NT2/D1 (cell line): ENCODE results near the gene CCDC71.

Source experiments
- DNase-seq: peaks from one replicate; pipeline ENCODE4 v3.0.0-alpha.2; 2011; ENCODE audit warnings: low read depth, low spot score
- H3K27me3 ChIP-seq: 2 replicates; pipeline ENCODE4 v1.6.0; 2011; ENCODE audit warnings: mild to moderate bottlenecking; ENCODE audit not compliant: insufficient read length, insufficient read depth
- H3K36me3 ChIP-seq: 2 replicates; pipeline ENCODE4 v1.6.1; 2011; ENCODE audit warnings: mild to moderate bottlenecking, low read length, mixed read lengths; ENCODE audit not compliant: insufficient read depth, insufficient read length
- H3K4me1 ChIP-seq: 2 replicates; pipeline ENCODE4 v1.5.1; 2011; ENCODE audit not compliant: insufficient read depth, insufficient read length
- H3K4me3 ChIP-seq: 2 replicates; pipeline ENCODE4 v1.5.1; 2011; ENCODE audit warnings: low read depth; ENCODE audit not compliant: insufficient read length
- H3K9ac ChIP-seq: 2 replicates; pipeline ENCODE4 v1.6.0; 2011; ENCODE audit warnings: low read depth; ENCODE audit not compliant: insufficient read length
- H3K9me3 ChIP-seq: 2 replicates; pipeline ENCODE4 v1.5.1; 2011; ENCODE audit warnings: mild to moderate bottlenecking, low read length; ENCODE audit not compliant: insufficient read depth
- SUZ12 ChIP-seq: IDR thresholded peaks from 2 replicates; pipeline ENCODE4 v1.6.1; 2011; ENCODE audit not compliant: insufficient read length, insufficient read depth; ENCODE audit errors: extremely low read depth
- YY1 ChIP-seq: IDR thresholded peaks from 2 replicates; pipeline ENCODE4 v1.6.1; 2011; ENCODE audit not compliant: insufficient read length, insufficient read depth
- ZNF274 ChIP-seq: IDR thresholded peaks from 2 replicates; pipeline ENCODE4 v1.6.1; 2011; ENCODE audit warnings: mild to moderate bottlenecking, low read depth, low read length

Gene CCDC71

DNA sequence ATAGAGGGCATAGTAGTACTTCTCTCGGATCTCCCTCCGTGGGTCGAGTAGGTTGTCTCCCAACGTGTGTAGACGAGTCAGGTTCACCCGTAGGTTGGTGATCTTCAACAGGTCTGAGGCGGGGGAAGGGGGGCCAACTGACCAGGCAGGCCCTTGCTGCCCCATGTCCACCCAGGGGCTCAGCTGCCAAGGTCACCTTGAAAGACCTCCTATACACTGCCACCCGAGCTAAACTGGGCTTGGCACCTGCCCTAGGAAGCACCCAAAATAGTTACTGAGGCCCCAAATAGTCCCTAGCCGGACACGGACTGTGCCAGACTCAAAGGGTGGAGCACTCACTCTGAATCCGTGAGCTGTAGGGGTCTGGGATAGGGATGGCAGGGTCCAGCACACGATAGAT lies 35.1 kb downstream of the CCDC71 start:
- no peaks in the 10 kb centered on the region for H3K9me3 ChIP-seq
- peaks cover 56% of the 10 kb centered on the region for H3K36me3 ChIP-seq
- no peak overlapping the region for H3K4me3 ChIP-seq
- TF ChIP-seq SUZ12, result no peak
- TF ChIP-seq ZNF274, result no peak
- no peak for TF ChIP-seq YY1
- H3K27me3 ChIP-seq, result no peaks in the 10 kb centered on the region
- DNase-seq, result no peak
- peaks cover 19% of the 10 kb centered on the region for H3K4me1 ChIP-seq
- H3K9ac ChIP-seq, result peak overlapping the region; percentile 84

DNA sequence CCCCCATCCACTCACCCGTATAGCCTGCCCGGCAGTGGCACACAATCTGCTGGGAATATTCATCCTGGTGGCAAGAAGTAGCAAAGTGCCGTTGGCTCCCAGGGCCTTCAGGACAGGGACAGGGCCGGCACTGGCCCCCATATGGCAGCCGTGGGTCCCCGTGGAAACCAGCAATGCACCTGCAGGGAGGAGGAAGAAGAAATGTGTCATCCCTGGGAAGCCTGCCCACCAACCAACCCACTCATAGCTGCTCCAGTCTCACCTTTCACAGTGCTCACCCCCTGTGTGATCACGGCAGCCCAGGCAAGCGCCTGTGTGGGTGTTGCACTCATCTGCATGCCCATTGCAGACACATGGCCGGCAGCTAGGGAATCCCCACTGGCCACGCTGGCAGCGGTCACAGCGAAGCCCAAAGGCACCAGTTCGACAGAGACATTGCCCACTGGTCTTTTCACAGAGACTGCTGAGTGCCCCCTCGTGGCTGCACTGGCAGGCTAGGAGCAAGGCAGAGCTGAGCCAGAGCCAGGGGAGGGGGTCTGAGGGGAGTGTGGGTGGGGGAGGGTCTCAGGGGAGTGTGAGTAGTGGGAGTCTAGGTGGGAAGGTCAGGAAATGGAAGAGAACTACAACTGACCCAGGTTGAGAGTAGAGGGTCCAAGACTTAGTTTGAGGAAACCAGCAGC lies 41.0 kb downstream of the CCDC71 start:
- TF ChIP-seq SUZ12, result no peak
- TF ChIP-seq YY1, result no peak
- no peak for DNase-seq
- Histone ChIP-seq H3K36me3 (peaks cover 86% of the 10 kb centered on the region), H3K4me1 (no peaks in the 10 kb centered on the region), H3K4me3 (no peak overlapping the region), H3K27me3 (no peaks in the 10 kb centered on the region), H3K9me3 (no peaks in the 10 kb centered on the region), H3K9ac (no peak overlapping the region)

DNA sequence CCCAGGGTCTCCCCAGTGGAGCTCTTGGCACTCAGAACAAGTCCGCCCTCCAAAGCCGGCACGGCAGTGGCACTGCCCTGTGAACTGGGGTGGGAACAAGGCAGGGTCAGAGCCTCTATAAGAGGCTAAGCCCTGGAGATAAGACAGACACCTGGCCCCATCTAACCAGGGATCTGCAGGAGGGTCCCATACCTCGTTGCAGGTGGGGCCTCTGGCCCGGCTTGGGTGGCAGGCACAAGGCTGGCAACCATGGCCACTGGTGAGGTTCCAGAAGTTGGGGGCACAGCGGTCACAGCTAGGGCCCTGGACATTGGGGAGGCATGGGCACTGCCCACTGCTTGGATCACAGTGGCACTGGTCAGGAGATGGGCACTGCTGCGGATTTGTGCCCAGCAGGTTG lies 41.9 kb downstream of the CCDC71 start:
- DNase-seq, result no peak
- TF ChIP-seq SUZ12, result no peak
- no peak for TF ChIP-seq YY1
- TF ChIP-seq ZNF274, result no peak
- no peaks in the 10 kb centered on the region for H3K9me3 ChIP-seq

DNA sequence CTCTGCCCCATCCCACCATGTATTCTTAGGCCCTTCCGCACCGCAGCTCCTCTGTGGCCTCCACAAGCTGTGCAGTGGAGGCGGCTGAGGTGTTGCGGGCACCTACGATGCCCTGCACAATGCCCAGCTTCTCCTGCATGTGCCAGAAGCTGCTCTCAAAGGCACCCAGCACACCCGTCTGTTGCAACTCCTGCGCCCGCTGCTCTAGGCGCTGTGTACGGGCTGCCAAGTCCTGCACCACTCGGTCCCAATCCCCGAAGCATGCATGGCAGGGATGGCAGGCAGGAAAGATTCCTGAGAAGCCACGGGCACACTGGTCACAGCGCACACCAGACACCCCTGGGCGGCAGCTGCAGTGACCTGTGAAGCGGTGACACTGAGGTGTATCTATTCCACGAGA lies 42.4 kb downstream of the CCDC71 start:
- Histone ChIP-seq H3K4me3 (no peak overlapping the region), H3K9me3 (no peaks in the 10 kb centered on the region), H3K9ac (no peak overlapping the region), H3K36me3 (peaks cover 84% of the 10 kb centered on the region), H3K27me3 (no peaks in the 10 kb centered on the region), H3K4me1 (peaks cover 2% of the 10 kb centered on the region)
- DNase-seq, result no peak
- no peak for TF ChIP-seq ZNF274
- no peak for TF ChIP-seq SUZ12
- no peak for TF ChIP-seq YY1

More for the DNA sequence above, 41.9 kb downstream of the CCDC71 start:
- Histone ChIP-seq H3K4me1 (peaks cover 2% of the 10 kb centered on the region), H3K9ac (no peak overlapping the region), H3K27me3 (no peaks in the 10 kb centered on the region), H3K36me3 (peaks cover 84% of the 10 kb centered on the region), H3K4me3 (no peak overlapping the region)

DNA sequence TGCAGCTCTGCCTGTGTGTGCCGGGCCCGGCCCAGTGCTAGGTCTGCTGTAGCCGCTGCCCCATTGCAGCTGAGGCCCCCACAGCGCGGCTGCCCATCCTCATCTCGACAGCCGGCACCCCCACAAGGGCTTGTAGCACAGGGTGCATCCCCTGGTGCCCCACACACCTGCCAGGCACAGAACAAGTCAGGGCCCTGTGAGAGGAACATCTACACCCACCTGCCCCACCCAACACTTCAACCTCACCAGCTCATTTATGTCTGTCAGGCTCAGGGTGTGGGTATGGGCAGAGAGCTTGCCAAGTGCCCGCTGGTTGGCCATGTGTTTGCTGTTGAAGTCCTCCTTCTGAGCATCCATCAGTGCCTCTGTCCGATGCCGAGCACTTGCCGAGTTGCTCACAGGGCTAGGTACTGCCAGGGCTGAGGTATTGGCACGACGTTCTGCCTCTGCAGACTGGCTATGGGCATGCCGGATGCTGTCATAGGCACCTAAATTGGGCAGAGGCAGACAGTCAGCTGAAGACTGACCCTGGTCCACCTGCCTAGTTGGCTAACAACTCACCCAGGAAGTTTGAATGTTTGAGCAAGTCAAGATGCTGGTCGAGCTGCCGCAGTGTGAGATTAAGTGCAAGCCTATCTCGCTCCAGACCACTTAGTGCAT lies 43.1 kb downstream of the CCDC71 start:
- peaks cover 2% of the 10 kb centered on the region for H3K4me1 ChIP-seq
- H3K9me3 ChIP-seq, result no peaks in the 10 kb centered on the region
- no peak overlapping the region for H3K9ac ChIP-seq
- no peak overlapping the region for H3K4me3 ChIP-seq
- H3K36me3 ChIP-seq, result peaks cover 84% of the 10 kb centered on the region
- TF ChIP-seq SUZ12, result no peak
- no peak for TF ChIP-seq ZNF274
- no peak for TF ChIP-seq YY1
- no peaks in the 10 kb centered on the region for H3K27me3 ChIP-seq
- no peak for DNase-seq

DNA sequence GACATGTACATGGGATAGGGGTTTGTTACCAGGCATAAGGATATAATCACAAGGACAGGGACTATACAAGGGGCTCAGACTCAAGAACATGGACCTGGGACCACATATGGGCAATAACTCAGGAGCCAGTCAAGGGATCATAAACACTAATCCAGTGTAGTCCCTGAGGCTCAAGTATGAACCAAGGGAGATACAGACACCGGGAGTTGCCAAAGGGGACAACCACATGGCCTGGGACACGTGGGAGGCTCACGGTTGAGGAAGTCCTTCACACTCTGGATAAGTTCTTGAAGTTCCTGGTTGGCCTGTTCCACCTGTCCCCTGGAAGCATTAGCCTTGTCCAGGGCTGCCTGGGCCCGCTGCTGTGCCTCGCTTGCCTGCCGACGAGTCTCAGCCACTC lies 43.7 kb downstream of the CCDC71 start:
- Histone ChIP-seq H3K27me3 (no peaks in the 10 kb centered on the region), H3K9me3 (no peaks in the 10 kb centered on the region), H3K36me3 (peaks cover 88% of the 10 kb centered on the region), H3K9ac (peak overlapping the region; percentile 17), H3K4me1 (peaks cover 2% of the 10 kb centered on the region), H3K4me3 (no peak overlapping the region)
- DNase-seq, result no peak
- TF ChIP-seq ZNF274 (no peak), YY1 (no peak), SUZ12 (no peak)

DNA sequence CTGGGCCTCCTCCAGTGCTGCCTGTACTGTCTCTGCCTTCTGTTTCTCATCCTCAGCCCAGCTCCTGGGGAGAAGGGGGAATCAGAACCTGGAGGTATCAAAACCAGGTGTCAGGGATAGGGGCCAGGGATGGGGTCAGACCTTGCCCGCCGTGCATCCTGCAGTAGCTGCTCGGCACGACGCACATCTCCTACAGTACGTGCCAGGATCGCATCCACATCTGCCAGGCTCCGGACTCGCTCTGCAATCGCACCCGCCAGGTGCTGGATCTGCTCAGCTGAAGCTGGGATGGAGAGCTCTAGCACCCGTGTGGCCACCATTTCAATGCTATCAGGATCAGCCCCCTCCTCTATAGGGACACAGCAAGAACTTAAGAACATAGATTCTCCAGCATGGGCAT lies 44.1 kb downstream of the CCDC71 start:
- TF ChIP-seq ZNF274, result no peak
- TF ChIP-seq SUZ12, result no peak
- TF ChIP-seq YY1, result no peak
- no peaks in the 10 kb centered on the region for H3K27me3 ChIP-seq
- H3K9ac ChIP-seq, result peak overlapping the region; percentile 17
- H3K4me3 ChIP-seq, result no peak overlapping the region
- peaks cover 2% of the 10 kb centered on the region for H3K4me1 ChIP-seq
- no peaks in the 10 kb centered on the region for H3K9me3 ChIP-seq
- peaks cover 89% of the 10 kb centered on the region for H3K36me3 ChIP-seq
- DNase-seq, result no peak
